ENCODE results near the gene TRAFD1. TPM values are rescaled to one million over a fixed set of nuclear protein-coding genes. Genes with fewer than 3 reads are reported as not detected.
A peak's percentile ranks its signal among the peaks of the same experiment; 100 is the strongest.

The TRAFD1 gene
- total and polyA plus RNA-seq, 2 donors (not counting 3 experiments of a cell fraction or from before 2014, with no cell fraction given), result 20.3 to 24.9 TPM

DNA sequence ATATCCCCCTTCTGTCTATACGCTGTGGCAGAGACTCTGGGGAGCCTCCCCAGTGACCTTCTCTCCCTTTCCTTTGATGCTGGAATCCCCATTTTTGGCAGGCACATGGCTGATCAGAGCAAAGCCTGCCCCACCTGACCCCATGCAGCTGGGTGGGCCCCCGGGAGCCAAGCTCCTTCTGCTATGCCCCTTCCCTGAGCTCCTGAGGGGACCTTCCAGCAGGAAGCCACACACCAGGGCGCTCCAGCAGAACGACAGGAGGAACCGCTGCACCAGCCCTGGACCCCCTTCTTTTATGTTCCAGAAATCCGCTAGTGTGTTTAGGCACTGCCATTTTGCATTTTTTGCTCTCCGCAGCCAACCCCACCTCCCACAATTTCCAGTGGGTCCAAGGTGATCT is 44.6 kb downstream of the TRAFD1 start:
- no peak overlapping the region for H3K27ac ChIP-seq (ENCODE audit: insufficient read depth, low read depth, low read length)
- H3K36me3 ChIP-seq (ENCODE audit: control insufficient read depth in 2 of 2, extremely low read depth in 1 of 2, insufficient read depth in 2 of 2, low read length in 2 of 2), result peaks cover 0 to 16% of the 10 kb centered on the region in 2 experiments
- dilution Hi-C loops (cut with MboI; ENCODE audit: extremely low pct_ligation_motif_present, low sequenced_read_pairs) (no loop called here), intact Hi-C loops (cut with micrococcal nuclease) (loop anchor here (10.0 kb wide), 1 partner anchor 225 kb away; no protein-coding TSS in a partner anchor)
- POLR2A ChIA-PET, result no interaction called here
- H3K4me2 ChIP-seq (ENCODE audit: insufficient read depth, low read length), result no peak overlapping the region
- no peak overlapping the region for H3K9ac ChIP-seq (replicated peaks; ENCODE audit: extremely low read depth, insufficient read depth, low read length)
- FAIRE-seq, result no peak
- H2AFZ ChIP-seq (ENCODE audit: low read depth, low read length), result peak overlapping the region; percentile 20
- H3K9me1 ChIP-seq (replicated peaks; ENCODE audit: control insufficient read depth, extremely low read depth, insufficient read depth, low read length), result no peaks in the 10 kb centered on the region
- DNase-seq (ENCODE audit: low read depth, low spot score), result no peak
- BruUV-seq (replicated peaks), result no TSS peak
- H3K9me3 ChIP-seq (replicated peaks; ENCODE audit: control insufficient read depth, insufficient read depth, low read length), result no peaks in the 10 kb centered on the region
- CTCF ChIA-PET, result interaction anchor here (1.1 to 1.6 kb wide), 2 partner anchors 217 to 225 kb away, joined by 3 to 4 read pairs; no protein-coding TSS in a partner anchor
- no peaks in the 10 kb centered on the region for H3K27me3 ChIP-seq (ENCODE audit: control insufficient read depth in 2 of 2, insufficient read depth in 2 of 2, low read length in 2 of 2)
- H3K4me1 ChIP-seq (ENCODE audit: control insufficient read depth, extremely low read depth, insufficient read depth, low read length), result no peaks in the 10 kb centered on the region
- TF ChIP-seq MYC (IDR thresholded peaks at IDR 0.05; ENCODE audit: low read depth, low read length) (no peak), FOS (IDR thresholded peaks at IDR 0.05; ENCODE audit: borderline replicate concordance, insufficient read depth, low read length) (no peak), POLR2A (IDR thresholded peaks at IDR 0.05; ENCODE audit: low read depth, low read length) (no peak), GATA2 (IDR thresholded peaks at IDR 0.05; ENCODE audit: insufficient read depth, insufficient read length, low read depth, low read length) (no peak), POLR2AphosphoS5 (IDR thresholded peaks at IDR 0.05; ENCODE audit: insufficient read depth, low read depth, low read length) (no peak), JUN (IDR thresholded peaks at IDR 0.05; ENCODE audit: borderline replicate concordance, insufficient read depth, insufficient read length, low read depth) (no peak), EZH2 (IDR thresholded peaks at IDR 0.05; ENCODE audit: borderline replicate concordance, low read depth, low read length, severe bottlenecking) (no peak)
- TF ChIP-seq, protein P1, sequence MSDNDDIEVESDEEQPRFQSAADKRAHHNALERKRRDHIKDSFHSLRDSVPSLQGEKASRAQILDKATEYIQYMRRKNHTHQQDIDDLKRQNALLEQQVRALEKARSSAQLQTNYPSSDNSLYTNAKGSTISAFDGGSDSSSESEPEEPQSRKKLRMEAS (IDR thresholded peaks at IDR 0.05; ENCODE audit: insufficient read depth, insufficient read length), result no peak
- TF ChIP-seq, protein P2, sequence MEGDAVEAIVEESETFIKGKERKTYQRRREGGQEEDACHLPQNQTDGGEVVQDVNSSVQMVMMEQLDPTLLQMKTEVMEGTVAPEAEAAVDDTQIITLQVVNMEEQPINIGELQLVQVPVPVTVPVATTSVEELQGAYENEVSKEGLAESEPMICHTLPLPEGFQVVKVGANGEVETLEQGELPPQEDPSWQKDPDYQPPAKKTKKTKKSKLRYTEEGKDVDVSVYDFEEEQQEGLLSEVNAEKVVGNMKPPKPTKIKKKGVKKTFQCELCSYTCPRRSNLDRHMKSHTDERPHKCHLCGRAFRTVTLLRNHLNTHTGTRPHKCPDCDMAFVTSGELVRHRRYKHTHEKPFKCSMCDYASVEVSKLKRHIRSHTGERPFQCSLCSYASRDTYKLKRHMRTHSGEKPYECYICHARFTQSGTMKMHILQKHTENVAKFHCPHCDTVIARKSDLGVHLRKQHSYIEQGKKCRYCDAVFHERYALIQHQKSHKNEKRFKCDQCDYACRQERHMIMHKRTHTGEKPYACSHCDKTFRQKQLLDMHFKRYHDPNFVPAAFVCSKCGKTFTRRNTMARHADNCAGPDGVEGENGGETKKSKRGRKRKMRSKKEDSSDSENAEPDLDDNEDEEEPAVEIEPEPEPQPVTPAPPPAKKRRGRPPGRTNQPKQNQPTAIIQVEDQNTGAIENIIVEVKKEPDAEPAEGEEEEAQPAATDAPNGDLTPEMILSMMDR (IDR thresholded peaks at IDR 0.05; ENCODE audit: extremely low read depth in 1 of 2, insufficient read depth in 1 of 2, low read depth in 1 of 2, low read length in 2 of 2), result no peak
- H3K79me2 ChIP-seq (ENCODE audit: control insufficient read depth, insufficient read depth, low read length), result no peaks in the 10 kb centered on the region
- H3K4me3 ChIP-seq (replicated peaks in 1 of 3; ENCODE audit: insufficient read depth in 1 of 3, low read depth in 1 of 3, low read length in 3 of 3), result no peak overlapping the region
- no peaks in the 10 kb centered on the region for H4K20me1 ChIP-seq (replicated peaks; ENCODE audit: control insufficient read depth, extremely low read depth, insufficient read depth, low read length)
